ENCODE data around the gene SEMA5A. TPM values are rescaled to one million over a fixed set of nuclear protein-coding genes. Genes with fewer than 3 reads are reported as not detected.

SEMA5A gene
- polyA plus RNA-seq, 1 donor from 2014 or later, result 3.2 TPM

DNA sequence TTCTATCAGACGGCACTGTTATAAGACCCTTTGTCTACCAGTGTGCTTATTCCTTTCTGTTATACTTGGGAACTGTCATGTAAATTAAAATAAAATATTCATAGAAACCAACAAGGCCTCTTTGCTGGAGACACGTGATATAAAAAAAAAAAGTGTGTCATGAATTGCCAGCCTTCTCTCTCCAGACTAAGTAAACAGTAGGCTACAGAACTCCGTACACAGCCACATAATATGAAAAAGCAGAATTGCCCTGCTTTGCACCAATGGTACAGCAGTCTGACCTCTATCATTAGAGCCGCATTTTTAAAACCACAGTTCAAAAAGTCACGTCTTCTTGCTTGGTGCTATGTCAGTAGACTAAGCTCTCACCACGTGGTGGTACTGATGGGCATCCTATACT lies 231.3 kb downstream of the SEMA5A start:
- Histone ChIP-seq H3K36me3 (ENCODE audit: insufficient read depth, low read length) (no peaks in the 10 kb centered on the region), H3K9ac (ENCODE audit: low read length) (no peak overlapping the region), H3F3A (ENCODE audit: insufficient read depth, low read length, poor library complexity, severe bottlenecking) (no peaks in the 10 kb centered on the region), H3K9me2 (ENCODE audit: insufficient read depth, low read length) (no peaks in the 10 kb centered on the region), H2AFZ (ENCODE audit: low read depth, low read length) (no peak overlapping the region), H3K79me2 (replicated peaks; ENCODE audit: insufficient read depth, low read length) (no peaks in the 10 kb centered on the region), H3K27me3 (ENCODE audit: insufficient read depth, low read depth, low read length) (no peaks in the 10 kb centered on the region), H4K20me1 (ENCODE audit: insufficient read depth) (no peaks in the 10 kb centered on the region), H3K4me2 (ENCODE audit: low read length) (no peak overlapping the region), H3K9me3 (ENCODE audit: low read length) (no peaks in the 10 kb centered on the region), H3K4me3 (ENCODE audit: low read length) (no peak overlapping the region), H3K27ac (ENCODE audit: low read length) (no peak overlapping the region)
- no peak for TF ChIP-seq EP300 (conservative IDR thresholded peaks at IDR 0.05; ENCODE audit: poor library complexity, severe bottlenecking)
- TF ChIP-seq, protein P1, sequence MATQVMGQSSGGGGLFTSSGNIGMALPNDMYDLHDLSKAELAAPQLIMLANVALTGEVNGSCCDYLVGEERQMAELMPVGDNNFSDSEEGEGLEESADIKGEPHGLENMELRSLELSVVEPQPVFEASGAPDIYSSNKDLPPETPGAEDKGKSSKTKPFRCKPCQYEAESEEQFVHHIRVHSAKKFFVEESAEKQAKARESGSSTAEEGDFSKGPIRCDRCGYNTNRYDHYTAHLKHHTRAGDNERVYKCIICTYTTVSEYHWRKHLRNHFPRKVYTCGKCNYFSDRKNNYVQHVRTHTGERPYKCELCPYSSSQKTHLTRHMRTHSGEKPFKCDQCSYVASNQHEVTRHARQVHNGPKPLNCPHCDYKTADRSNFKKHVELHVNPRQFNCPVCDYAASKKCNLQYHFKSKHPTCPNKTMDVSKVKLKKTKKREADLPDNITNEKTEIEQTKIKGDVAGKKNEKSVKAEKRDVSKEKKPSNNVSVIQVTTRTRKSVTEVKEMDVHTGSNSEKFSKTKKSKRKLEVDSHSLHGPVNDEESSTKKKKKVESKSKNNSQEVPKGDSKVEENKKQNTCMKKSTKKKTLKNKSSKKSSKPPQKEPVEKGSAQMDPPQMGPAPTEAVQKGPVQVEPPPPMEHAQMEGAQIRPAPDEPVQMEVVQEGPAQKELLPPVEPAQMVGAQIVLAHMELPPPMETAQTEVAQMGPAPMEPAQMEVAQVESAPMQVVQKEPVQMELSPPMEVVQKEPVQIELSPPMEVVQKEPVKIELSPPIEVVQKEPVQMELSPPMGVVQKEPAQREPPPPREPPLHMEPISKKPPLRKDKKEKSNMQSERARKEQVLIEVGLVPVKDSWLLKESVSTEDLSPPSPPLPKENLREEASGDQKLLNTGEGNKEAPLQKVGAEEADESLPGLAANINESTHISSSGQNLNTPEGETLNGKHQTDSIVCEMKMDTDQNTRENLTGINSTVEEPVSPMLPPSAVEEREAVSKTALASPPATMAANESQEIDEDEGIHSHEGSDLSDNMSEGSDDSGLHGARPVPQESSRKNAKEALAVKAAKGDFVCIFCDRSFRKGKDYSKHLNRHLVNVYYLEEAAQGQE (IDR thresholded peaks at IDR 0.05; ENCODE audit: borderline replicate concordance), result no peak
- TF ChIP-seq POLR2AphosphoS5 (IDR thresholded peaks at IDR 0.05), result no peak
- TF ChIP-seq MXI1 (conservative IDR thresholded peaks at IDR 0.05; ENCODE audit: poor library complexity, severe bottlenecking), result no peak
- TF ChIP-seq RAD21 (conservative IDR thresholded peaks at IDR 0.05), result no peak
- TF ChIP-seq EZH2 (IDR thresholded peaks at IDR 0.05; ENCODE audit: borderline replicate concordance, insufficient read depth, low read length, poor library complexity, severe bottlenecking), result no peak
- TF ChIP-seq, protein P2, sequence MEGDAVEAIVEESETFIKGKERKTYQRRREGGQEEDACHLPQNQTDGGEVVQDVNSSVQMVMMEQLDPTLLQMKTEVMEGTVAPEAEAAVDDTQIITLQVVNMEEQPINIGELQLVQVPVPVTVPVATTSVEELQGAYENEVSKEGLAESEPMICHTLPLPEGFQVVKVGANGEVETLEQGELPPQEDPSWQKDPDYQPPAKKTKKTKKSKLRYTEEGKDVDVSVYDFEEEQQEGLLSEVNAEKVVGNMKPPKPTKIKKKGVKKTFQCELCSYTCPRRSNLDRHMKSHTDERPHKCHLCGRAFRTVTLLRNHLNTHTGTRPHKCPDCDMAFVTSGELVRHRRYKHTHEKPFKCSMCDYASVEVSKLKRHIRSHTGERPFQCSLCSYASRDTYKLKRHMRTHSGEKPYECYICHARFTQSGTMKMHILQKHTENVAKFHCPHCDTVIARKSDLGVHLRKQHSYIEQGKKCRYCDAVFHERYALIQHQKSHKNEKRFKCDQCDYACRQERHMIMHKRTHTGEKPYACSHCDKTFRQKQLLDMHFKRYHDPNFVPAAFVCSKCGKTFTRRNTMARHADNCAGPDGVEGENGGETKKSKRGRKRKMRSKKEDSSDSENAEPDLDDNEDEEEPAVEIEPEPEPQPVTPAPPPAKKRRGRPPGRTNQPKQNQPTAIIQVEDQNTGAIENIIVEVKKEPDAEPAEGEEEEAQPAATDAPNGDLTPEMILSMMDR (IDR thresholded peaks at IDR 0.05; ENCODE audit: poor library complexity, severe bottlenecking), result no peak

DNA sequence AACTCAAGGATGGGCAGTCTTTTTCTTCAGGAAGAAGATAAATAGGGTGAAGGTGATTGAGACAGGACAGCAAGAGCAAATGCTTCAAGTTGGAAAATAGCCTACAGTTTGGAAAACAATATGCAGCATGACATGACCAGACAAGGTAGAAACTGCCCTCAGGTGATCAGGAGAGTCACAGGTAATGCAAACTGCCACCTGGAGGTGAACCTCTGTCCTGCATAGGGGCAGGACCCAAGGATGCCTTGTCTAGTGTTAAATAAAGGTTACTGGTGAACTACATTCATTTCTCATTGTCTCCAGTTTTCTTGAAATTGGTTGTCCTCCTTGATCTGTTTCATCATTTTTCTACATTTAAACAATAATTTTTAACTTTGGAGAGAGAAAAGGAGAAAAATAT lies 232.1 kb downstream of the SEMA5A start:
- H3K79me2 ChIP-seq (replicated peaks; ENCODE audit: insufficient read depth, low read length), result no peaks in the 10 kb centered on the region
- no peaks in the 10 kb centered on the region for H3K36me3 ChIP-seq (ENCODE audit: insufficient read depth, low read length)
- H3K9ac ChIP-seq (ENCODE audit: low read length), result no peak overlapping the region
- no peaks in the 10 kb centered on the region for H3K9me2 ChIP-seq (ENCODE audit: insufficient read depth, low read length)
- H3F3A ChIP-seq (ENCODE audit: insufficient read depth, low read length, poor library complexity, severe bottlenecking), result no peaks in the 10 kb centered on the region
- no peak overlapping the region for H2AFZ ChIP-seq (ENCODE audit: low read depth, low read length)
- no peaks in the 10 kb centered on the region for H4K20me1 ChIP-seq (ENCODE audit: insufficient read depth)
- H3K27ac ChIP-seq (ENCODE audit: low read length), result no peak overlapping the region
- TF ChIP-seq RAD21 (conservative IDR thresholded peaks at IDR 0.05) (no peak), TAF1 (IDR thresholded peaks at IDR 0.05; ENCODE audit: low read depth) (no peak), MXI1 (conservative IDR thresholded peaks at IDR 0.05; ENCODE audit: poor library complexity, severe bottlenecking) (no peak), EZH2 (IDR thresholded peaks at IDR 0.05; ENCODE audit: borderline replicate concordance, insufficient read depth, low read length, poor library complexity, severe bottlenecking) (no peak), POLR2AphosphoS5 (IDR thresholded peaks at IDR 0.05) (no peak), EP300 (conservative IDR thresholded peaks at IDR 0.05; ENCODE audit: poor library complexity, severe bottlenecking) (no peak), SMC3 (conservative IDR thresholded peaks at IDR 0.05; ENCODE audit: poor library complexity) (no peak)
- TF ChIP-seq, protein P1 (IDR thresholded peaks at IDR 0.05; ENCODE audit: borderline replicate concordance), result no peak
- TF ChIP-seq, protein P2 (IDR thresholded peaks at IDR 0.05; ENCODE audit: poor library complexity, severe bottlenecking), result no peak
- no peak overlapping the region for H3K4me3 ChIP-seq (ENCODE audit: low read length)
- H3K4me2 ChIP-seq (ENCODE audit: low read length), result no peak overlapping the region
- no peaks in the 10 kb centered on the region for H3K27me3 ChIP-seq (ENCODE audit: insufficient read depth, low read depth, low read length)
- no peaks in the 10 kb centered on the region for H3K9me3 ChIP-seq (ENCODE audit: low read length)
